ENCODE measurements around the gene RNF39. TPM values are rescaled to one million over a fixed set of nuclear protein-coding genes. Genes with fewer than 3 reads are reported as not detected.

Gene RNF39
- total RNA-seq, 4 donors from 2014 or later = not detected

DNA sequence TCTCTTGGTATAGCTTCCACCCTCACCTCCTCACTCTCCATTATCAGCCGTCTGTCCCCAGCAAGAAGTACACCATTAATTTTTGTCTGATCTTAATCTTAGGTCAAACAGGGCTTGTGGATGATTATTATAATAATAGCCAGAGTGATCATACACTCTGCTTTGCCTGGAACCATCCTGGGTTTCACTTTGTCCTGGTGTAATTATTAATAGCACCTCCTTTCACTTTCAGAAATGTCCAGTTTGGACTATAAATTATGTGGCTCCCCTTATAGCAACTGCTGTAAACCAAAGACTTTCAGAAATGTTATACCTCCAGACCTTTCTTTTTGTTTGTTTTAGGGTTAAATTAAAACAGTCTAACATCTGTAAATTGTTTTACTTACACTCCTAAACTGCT lies 38.3 kb upstream of the RNF39 start:
- H3K9me3 ChIP-seq = no peaks in the 10 kb centered on the region
- H3K36me3 ChIP-seq = no peaks in the 10 kb centered on the region
- 76 to 78% methylated on average over 1 of the region's 1 CpG for WGBS, 2 donors
- no peak overlapping the region for H3K27ac ChIP-seq
- TF ChIP-seq POLR2A (IDR thresholded peaks at IDR 0.05) (no peak), CTCF (IDR thresholded peaks at IDR 0.05) (no peak)
- no peaks in the 10 kb centered on the region for H3K4me1 ChIP-seq
- H3K27me3 ChIP-seq = peaks cover 3% of the 10 kb centered on the region
- no peak overlapping the region for H3K4me3 ChIP-seq (replicated peaks in 1 of 3)
- DNase-seq = no peak
- intact Hi-C loops (cut with DNase I) = no loop called here

DNA sequence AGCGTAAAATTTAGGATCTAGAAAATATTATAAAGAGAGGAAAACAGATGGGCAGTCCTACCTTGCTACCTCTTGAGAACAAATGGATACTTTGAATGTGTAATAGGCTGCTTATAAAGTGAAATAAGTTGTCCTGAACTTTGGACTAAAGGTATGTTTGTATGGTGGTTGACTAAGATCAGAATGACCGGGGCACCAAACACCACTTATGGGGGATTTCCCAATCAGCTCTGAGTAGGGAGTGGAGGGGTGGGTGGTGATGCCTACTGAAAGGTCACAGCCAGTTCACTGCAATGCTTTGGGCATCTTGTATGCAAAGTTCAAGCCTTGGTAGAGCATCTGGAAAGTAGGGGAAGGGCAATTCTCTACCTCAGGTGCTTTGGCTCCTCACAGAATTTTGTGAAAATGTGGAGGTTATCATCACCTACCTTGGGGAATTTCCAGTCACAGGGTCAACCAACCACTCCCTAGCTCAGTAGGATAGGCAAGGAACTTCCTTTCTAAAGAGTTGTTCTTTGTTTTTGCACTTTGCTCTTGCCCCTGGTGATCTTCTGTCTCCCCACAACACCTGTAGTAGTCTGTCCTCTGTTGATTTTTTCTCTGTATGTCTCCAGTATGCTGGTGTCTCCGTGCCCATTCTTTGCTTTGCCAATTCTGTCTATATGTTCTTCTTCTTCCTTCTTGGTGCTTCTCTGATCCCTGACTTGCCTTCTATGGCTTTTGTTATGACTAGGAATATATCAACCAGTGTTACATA lies 37.6 kb upstream of the RNF39 start, which contains the start of gene TRIM31:
TRIM31 (minus strand) TSS at position 88 of the 757 bp plus-strand sequence. CDS start 285 bp downstream, outside the sequence.
- 78 to 80% methylated on average over 3 of the region's 3 CpGs for WGBS, 2 donors
- intact Hi-C loops (cut with DNase I) = no loop called here
- TF ChIP-seq CTCF (IDR thresholded peaks at IDR 0.05) (no peak), POLR2A (IDR thresholded peaks at IDR 0.05) (no peak)
- no peak for DNase-seq
- Histone ChIP-seq H3K4me3 (replicated peaks in 1 of 3) (no peak within 1 kb of the TSS), H3K4me1 (no peaks in the 10 kb centered on the region), H3K9me3 (no peaks in the 10 kb centered on the region), H3K36me3 (no peaks in the 10 kb centered on the region), H3K27me3 (peaks cover 3% of the 10 kb centered on the region), H3K27ac (no peak within 1 kb of the TSS)

GRCh38 chr6:30112402-30112994 lies 36.9 kb upstream of the RNF39 start:
- Histone ChIP-seq H3K9me3 (no peaks in the 10 kb centered on the region), H3K27ac (no peak overlapping the region), H3K4me3 (replicated peaks in 1 of 3) (no peak overlapping the region), H3K36me3 (no peaks in the 10 kb centered on the region), H3K27me3 (peaks cover 3% of the 10 kb centered on the region), H3K4me1 (no peaks in the 10 kb centered on the region)
- WGBS, 2 donors = 80 to 81% methylated on average over 10 of the region's 10 CpGs
- TF ChIP-seq CTCF (IDR thresholded peaks at IDR 0.05) (no peak), POLR2A (IDR thresholded peaks at IDR 0.05) (no peak)
- no peak for DNase-seq
- intact Hi-C loops (cut with DNase I) = no loop called here

DNA sequence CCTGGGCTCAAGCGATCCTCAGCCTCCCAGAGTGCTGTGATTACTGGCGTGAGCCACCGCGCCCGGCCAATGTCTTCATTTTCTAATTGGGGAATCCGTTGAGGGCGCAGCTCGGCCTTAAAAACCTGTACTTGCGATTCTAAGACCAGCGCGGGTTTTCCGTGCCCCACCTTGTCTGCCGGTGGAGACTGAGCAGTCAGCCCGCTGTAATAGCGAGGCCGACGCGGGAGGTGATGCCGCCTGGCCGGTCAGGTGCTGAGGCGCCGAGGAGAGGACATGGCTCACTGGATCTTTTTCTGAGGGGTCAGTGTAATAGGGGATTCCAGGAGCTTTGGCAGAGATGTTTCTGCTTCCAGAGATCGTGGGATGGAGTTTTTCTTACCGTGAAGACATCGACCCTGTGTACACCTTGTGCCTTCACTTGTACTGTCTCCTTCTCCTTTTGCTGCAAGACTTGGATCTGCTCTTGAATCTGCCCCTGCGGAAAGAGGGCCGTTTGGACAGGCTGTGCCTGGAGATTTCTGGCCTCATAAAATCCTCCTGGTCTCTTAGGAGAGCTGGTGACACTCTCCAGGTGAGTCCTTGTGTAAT lies 35.8 kb upstream of the RNF39 start:
- peaks cover 3% of the 10 kb centered on the region for H3K27me3 ChIP-seq
- H3K4me1 ChIP-seq = no peaks in the 10 kb centered on the region
- no peak for TF ChIP-seq CTCF (IDR thresholded peaks at IDR 0.05)
- no peak for TF ChIP-seq POLR2A (IDR thresholded peaks at IDR 0.05)
- H3K27ac ChIP-seq = no peak overlapping the region
- WGBS, 2 donors = 31 to 43% methylated on average over 24 to 27 of the region's 27 CpGs
- H3K4me3 ChIP-seq (replicated peaks in 1 of 3) = no peak overlapping the region
- H3K9me3 ChIP-seq = no peaks in the 10 kb centered on the region
- no peaks in the 10 kb centered on the region for H3K36me3 ChIP-seq
- intact Hi-C loops (cut with DNase I) = no loop called here
- DNase-seq = no peak

GRCh38 chr6:30104661-30105060 lies 29.1 kb upstream of the RNF39 start:
- 86 to 93% methylated on average over 2 of the region's 2 CpGs for WGBS, 2 donors

More at GRCh38 chr6:30104661-30105060, 29.1 kb upstream of the RNF39 start:
- Histone ChIP-seq H3K4me1 (peaks cover 14 to 29% of the 10 kb centered on the region in 2 donors), H3K36me3 (no peaks in the 10 kb centered on the region), H3K27ac (no peak overlapping the region), H3K27me3 (no peaks in the 10 kb centered on the region), H3K9me3 (no peaks in the 10 kb centered on the region), H3K4me3 (replicated peaks in 1 of 3) (no peak overlapping the region)
- intact Hi-C loops (cut with DNase I) = loop anchor here (2.0 kb wide), 1 partner anchor 26 kb away; no protein-coding TSS in a partner anchor
- DNase-seq = no peak
- no peak for TF ChIP-seq CTCF (IDR thresholded peaks at IDR 0.05)

Data from thyroid gland (tissue), 4 donors.